ENCODE results near the gene PTPRD. TPM values are rescaled to one million over a fixed set of nuclear protein-coding genes. Genes with fewer than 3 reads are reported as not detected.

Gene PTPRD
- total RNA-seq, 2 experiments from 2014 or later = 0.03 TPM; not detected in 1

- TF ChIP-seq CTCF (conservative IDR thresholded peaks at IDR 0.05; ENCODE audit: low read length) = no peak
- no peak for TF ChIP-seq EZH2phosphoT487 (IDR thresholded peaks at IDR 0.05; ENCODE audit: borderline replicate concordance, low read depth, low read length)
- no peaks in the 10 kb centered on the region for H3K9me3 ChIP-seq (ENCODE audit: low read length)
- POLR2A ChIA-PET = interaction anchor here (0.9 kb wide), 1 partner anchor 253 kb away, joined by 3 read pairs; no protein-coding TSS in a partner anchor
- BruUV-seq (replicated peaks) = no TSS peak
- DNase-seq (ENCODE audit: low spot score) = no peak
- H3K36me3 ChIP-seq (ENCODE audit: insufficient read depth, low read length) = no peaks in the 10 kb centered on the region
- H3K4me3 ChIP-seq (ENCODE audit: low read depth, low read length, poor library complexity, severe bottlenecking) = no peak overlapping the region
- H2AFZ ChIP-seq (ENCODE audit: low read length) = no peak overlapping the region
- H3K79me2 ChIP-seq (ENCODE audit: insufficient read depth, low read depth, low read length) = no peaks in the 10 kb centered on the region
- H4K20me1 ChIP-seq (ENCODE audit: insufficient read depth, low read length) = no peaks in the 10 kb centered on the region
- no peak overlapping the region for H3K27ac ChIP-seq (ENCODE audit: low read depth, low read length, poor library complexity, severe bottlenecking)
- intact Hi-C loops (cut with micrococcal nuclease; ENCODE audit: unreplicated experiment) = no loop called here
- no peaks in the 10 kb centered on the region for H3K4me1 ChIP-seq (ENCODE audit: insufficient read depth, low read length, poor library complexity, severe bottlenecking)
- CTCF ChIA-PET (ENCODE audit: unreplicated experiment) = no interaction called here
- H3K9me2 ChIP-seq (ENCODE audit: insufficient read depth, low read length) = no peaks in the 10 kb centered on the region
- no peak overlapping the region for H3K4me2 ChIP-seq (ENCODE audit: low read length)
Measured at GRCh38 chr9:10341057-10341456, 271.7 kb downstream of the PTPRD start.

- intact Hi-C loops (cut with micrococcal nuclease; ENCODE audit: unreplicated experiment) = no loop called here
- no peaks in the 10 kb centered on the region for H4K20me1 ChIP-seq (ENCODE audit: insufficient read depth, low read length)
- ChIA-PET POLR2A (no interaction called here), CTCF (ENCODE audit: unreplicated experiment) (no interaction called here)
- TF ChIP-seq CTCF (conservative IDR thresholded peaks at IDR 0.05; ENCODE audit: low read length) = no peak
- TF ChIP-seq EZH2phosphoT487 (IDR thresholded peaks at IDR 0.05; ENCODE audit: borderline replicate concordance, low read depth, low read length) = no peak
- no peak overlapping the region for H3K4me3 ChIP-seq (ENCODE audit: low read depth, low read length, poor library complexity, severe bottlenecking)
- H3K9me2 ChIP-seq (ENCODE audit: insufficient read depth, low read length) = no peaks in the 10 kb centered on the region
- BruUV-seq (replicated peaks) = no TSS peak
- no peak overlapping the region for H3K4me2 ChIP-seq (ENCODE audit: low read length)
- no peak overlapping the region for H3K27ac ChIP-seq (ENCODE audit: low read depth, low read length, poor library complexity, severe bottlenecking)
- H3K79me2 ChIP-seq (ENCODE audit: insufficient read depth, low read depth, low read length) = no peaks in the 10 kb centered on the region
- no peaks in the 10 kb centered on the region for H3K9me3 ChIP-seq (ENCODE audit: low read length)
- H2AFZ ChIP-seq (ENCODE audit: low read length) = no peak overlapping the region
- no peak for DNase-seq (ENCODE audit: low spot score)
- H3K36me3 ChIP-seq (ENCODE audit: insufficient read depth, low read length) = no peaks in the 10 kb centered on the region
- H3K4me1 ChIP-seq (ENCODE audit: insufficient read depth, low read length, poor library complexity, severe bottlenecking) = no peaks in the 10 kb centered on the region
Measured at GRCh38 chr9:10339152-10339551, 273.6 kb downstream of the PTPRD start.

GRCh38 chr9:10331157-10331556 lies 281.6 kb downstream of the PTPRD start:
- TF ChIP-seq EZH2phosphoT487 (IDR thresholded peaks at IDR 0.05; ENCODE audit: borderline replicate concordance, low read depth, low read length) = no peak
- TF ChIP-seq CTCF (conservative IDR thresholded peaks at IDR 0.05; ENCODE audit: low read length) = no peak
- BruUV-seq (replicated peaks) = no TSS peak
- no peaks in the 10 kb centered on the region for H3K4me1 ChIP-seq (ENCODE audit: insufficient read depth, low read length, poor library complexity, severe bottlenecking)
- no peaks in the 10 kb centered on the region for H3K79me2 ChIP-seq (ENCODE audit: insufficient read depth, low read depth, low read length)
- intact Hi-C loops (cut with micrococcal nuclease; ENCODE audit: unreplicated experiment) = no loop called here
- no peak overlapping the region for H3K4me2 ChIP-seq (ENCODE audit: low read length)
- H2AFZ ChIP-seq (ENCODE audit: low read length) = no peak overlapping the region
- H4K20me1 ChIP-seq (ENCODE audit: insufficient read depth, low read length) = no peaks in the 10 kb centered on the region
- H3K36me3 ChIP-seq (ENCODE audit: insufficient read depth, low read length) = no peaks in the 10 kb centered on the region
- no peak overlapping the region for H3K27ac ChIP-seq (ENCODE audit: low read depth, low read length, poor library complexity, severe bottlenecking)
- H3K9me2 ChIP-seq (ENCODE audit: insufficient read depth, low read length) = no peaks in the 10 kb centered on the region
- ChIA-PET POLR2A (no interaction called here), CTCF (ENCODE audit: unreplicated experiment) (interaction anchor here (0.6 kb wide), 1 partner anchor 114 kb away, joined by 3 read pairs; no protein-coding TSS in a partner anchor)
- DNase-seq (ENCODE audit: low spot score) = no peak
- no peaks in the 10 kb centered on the region for H3K9me3 ChIP-seq (ENCODE audit: low read length)
- H3K4me3 ChIP-seq (ENCODE audit: low read depth, low read length, poor library complexity, severe bottlenecking) = no peak overlapping the region

Data from OCI-LY7 (cell line).